ENCODE results near the gene CXCL10.

- TF ChIP-seq TAF1 (conservative IDR thresholded peaks at IDR 0.05) = no peak
- TF ChIP-seq CTCF (IDR thresholded peaks at IDR 0.05; ENCODE audit: low read depth, low read length, missing input control) = no peak
- no peak for TF ChIP-seq RAD21 (IDR thresholded peaks at IDR 0.05)
- no peak for TF ChIP-seq NR2F2 (IDR thresholded peaks at IDR 0.05)
- no peak for TF ChIP-seq EGR1 (IDR thresholded peaks at IDR 0.05; ENCODE audit: low read depth in 2 of 2)
Observed at GRCh38 chr4:76058302-76058701, 35.0 kb upstream of the CXCL10 start.

Measured in liver (tissue), 3 donors.